Caco-2 (cell line): Measurements from ENCODE around the gene SLC39A5. TPM values are rescaled to one million over a fixed set of nuclear protein-coding genes. Genes with fewer than 3 reads are reported as not detected.
A peak's percentile ranks its signal among the peaks of the same experiment; 100 is the strongest.
"Not testable (repeated sequence)": the region's sequence is repeated elsewhere in the genome, so short reads cannot be mapped to it uniquely, and the experiment has no call there.

Experiments
- BruUV-seq: library from RNA; stranded (reverse); fragments of 400-500 nt; replicated peaks from 2 replicates; lab custom pipeline; 2021; lab: Mats Ljungman, UMichigan
- CTCF ChIA-PET: fragments of 300-600 bp; sonication (Branson Sonifier 250); formaldehyde crosslinking; loops from one replicate; lab custom pipeline; 2022; ENCODE audit warnings: antibody characterized with exemption; lab: Charles Lee
- POLR2A ChIA-PET: fragments of 300-600 bp; sonication (Branson Sonifier 250); formaldehyde crosslinking; loops from one replicate; lab custom pipeline; 2022; ENCODE audit warnings: antibody characterized with exemption; lab: Charles Lee
- DNase-seq, 2 experiments: peaks; one replicate each; pipeline versions ENCODE4 v3.0.0 to v3.0.0-alpha.2; 2020 to 2022
- H3K27me3 ChIP-seq: replicated peaks from 2 replicates; pipeline ENCODE4 v1.6.0; 2011; ENCODE audit warnings: low read length; ENCODE audit not compliant: control insufficient read depth, insufficient read depth
- H3K36me3 ChIP-seq: 2 replicates; pipeline ENCODE4 v1.5.1; 2011; ENCODE audit warnings: low read length; ENCODE audit not compliant: control insufficient read depth, insufficient read depth
- H3K4me1 ChIP-seq: fragments of 250-450 bp; sonication (Bioruptor Pico); 2 replicates; pipeline ENCODE4 v1.5.1; 2020; ENCODE audit warnings: mild to moderate bottlenecking
- H3K4me3 ChIP-seq: 2 replicates; pipeline ENCODE4 v1.5.1; 2011; ENCODE audit warnings: low read depth, mild to moderate bottlenecking, control low read depth, low read length
- H3K9me3 ChIP-seq: fragments of 250-450 bp; sonication (Bioruptor Pico); 2 replicates; pipeline ENCODE4 v1.5.1; 2020; ENCODE audit warnings: mild to moderate bottlenecking, moderate library complexity
- H3K27ac Mint-ChIP-seq: one replicate; pipeline ENCODE4 v1.8.0; 2022; ENCODE audit warnings: mixed read lengths; ENCODE audit not compliant: unreplicated experiment
- H3K27me3 Mint-ChIP-seq: one replicate; pipeline ENCODE4 v1.8.0; 2022; ENCODE audit warnings: mixed read lengths; ENCODE audit not compliant: insufficient read depth, unreplicated experiment
- H3K36me3 Mint-ChIP-seq: one replicate; pipeline ENCODE4 v1.8.0; 2022; ENCODE audit warnings: mild to moderate bottlenecking, mixed read lengths; ENCODE audit not compliant: insufficient read depth, unreplicated experiment
- H3K4me1 Mint-ChIP-seq: one replicate; pipeline ENCODE4 v1.8.0; 2022; ENCODE audit warnings: low read depth, mixed read lengths; ENCODE audit not compliant: unreplicated experiment
- H3K4me3 Mint-ChIP-seq: one replicate; pipeline ENCODE4 v1.8.0; 2022; ENCODE audit warnings: mild to moderate bottlenecking, moderate library complexity, mixed read lengths; ENCODE audit not compliant: unreplicated experiment
- H3K9me3 Mint-ChIP-seq: one replicate; pipeline ENCODE4 v1.8.0; 2022; ENCODE audit warnings: mixed read lengths; ENCODE audit not compliant: unreplicated experiment
- intact Hi-C: fragments of 100-400 bp; cut with micrococcal nuclease; formaldehyde crosslinking; loops from one replicate; pipeline ENCODE4 v1.10.0; 2022; ENCODE audit not compliant: unreplicated experiment
- total RNA-seq: library from RNA; stranded (reverse); gene quantifications from 2 replicates; pipeline ENCODE4 v1.2.3, GENCODE V29; 2022
- TF ChIP-seq, protein P1 (sequence below), 2 experiments: fragments of 200-600 bp in 1 of 2; IDR thresholded peaks; 1 replicate in 1 of 2; 2 replicates in 1 of 2; pipeline versions ENCODE4 v1.5.1 to v1.8.0; 2011 to 2022; ENCODE audit warnings: antibody characterized with exemption in 1 of 2, control low read depth in 1 of 2, inconsistent platforms in 1 of 2, low read depth in 1 of 2, low read length in 1 of 2, mild to moderate bottlenecking in 1 of 2, moderate library complexity in 1 of 2; ENCODE audit not compliant: insufficient read depth in 1 of 2, severe bottlenecking in 1 of 2, unreplicated experiment in 1 of 2

The SLC39A5 gene
- total RNA-seq, 1 experiment from 2014 or later: 110 TPM

GRCh38 chr12:56190695-56191155 lies 39.1 kb upstream of the SLC39A5 start:
- Histone ChIP-seq H3K4me1 (peaks cover 19% of the 10 kb centered on the region), H3K36me3 (peaks cover 2% of the 10 kb centered on the region; the same call in 1 of the 2 replicates), H3K9me3 (no peaks in the 10 kb centered on the region), H3K4me3 (peak overlapping the region; percentile 49), H3K27me3 (no peaks in the 10 kb centered on the region)
- intact Hi-C loops: loop anchor here (1.0 to 5.0 kb wide), 4 partner anchors 71 to 277 kb away; partner anchors contain the start of genes CS and SPRYD4
- peaks cover 35% of the 10 kb centered on the region for H3K4me1 Mint-ChIP-seq
- H3K27ac Mint-ChIP-seq: peak overlapping the region; percentile 98
- TF ChIP-seq, protein P1, sequence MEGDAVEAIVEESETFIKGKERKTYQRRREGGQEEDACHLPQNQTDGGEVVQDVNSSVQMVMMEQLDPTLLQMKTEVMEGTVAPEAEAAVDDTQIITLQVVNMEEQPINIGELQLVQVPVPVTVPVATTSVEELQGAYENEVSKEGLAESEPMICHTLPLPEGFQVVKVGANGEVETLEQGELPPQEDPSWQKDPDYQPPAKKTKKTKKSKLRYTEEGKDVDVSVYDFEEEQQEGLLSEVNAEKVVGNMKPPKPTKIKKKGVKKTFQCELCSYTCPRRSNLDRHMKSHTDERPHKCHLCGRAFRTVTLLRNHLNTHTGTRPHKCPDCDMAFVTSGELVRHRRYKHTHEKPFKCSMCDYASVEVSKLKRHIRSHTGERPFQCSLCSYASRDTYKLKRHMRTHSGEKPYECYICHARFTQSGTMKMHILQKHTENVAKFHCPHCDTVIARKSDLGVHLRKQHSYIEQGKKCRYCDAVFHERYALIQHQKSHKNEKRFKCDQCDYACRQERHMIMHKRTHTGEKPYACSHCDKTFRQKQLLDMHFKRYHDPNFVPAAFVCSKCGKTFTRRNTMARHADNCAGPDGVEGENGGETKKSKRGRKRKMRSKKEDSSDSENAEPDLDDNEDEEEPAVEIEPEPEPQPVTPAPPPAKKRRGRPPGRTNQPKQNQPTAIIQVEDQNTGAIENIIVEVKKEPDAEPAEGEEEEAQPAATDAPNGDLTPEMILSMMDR (IDR thresholded peaks at IDR 0.05; ENCODE audit: insufficient read depth in 1 of 2, low read depth in 1 of 2, low read length in 1 of 2, severe bottlenecking in 1 of 2, unreplicated experiment in 1 of 2): no peak
- peaks cover 3% of the 10 kb centered on the region for H3K27me3 Mint-ChIP-seq
- BruUV-seq: no TSS peak
- H3K36me3 Mint-ChIP-seq: peaks cover 34% of the 10 kb centered on the region
- no peaks in the 10 kb centered on the region for H3K9me3 Mint-ChIP-seq
- POLR2A ChIA-PET: interaction anchor here (0.7 to 2.3 kb wide), 2 partner anchors 15 to 31 kb away, joined by 8 to 11 read pairs; partner anchors contain the start of gene RNF41
- H3K4me3 Mint-ChIP-seq: peak overlapping the region; percentile 97
- DNase-seq: no peak
- CTCF ChIA-PET: interaction anchor here (0.7 to 3.8 kb wide), 5 partner anchors 15 to 217 kb away, joined by 3 to 99 read pairs (median 10); partner anchors contain the start of genes RAB5B, RNF41 and ZC3H10

DNA sequence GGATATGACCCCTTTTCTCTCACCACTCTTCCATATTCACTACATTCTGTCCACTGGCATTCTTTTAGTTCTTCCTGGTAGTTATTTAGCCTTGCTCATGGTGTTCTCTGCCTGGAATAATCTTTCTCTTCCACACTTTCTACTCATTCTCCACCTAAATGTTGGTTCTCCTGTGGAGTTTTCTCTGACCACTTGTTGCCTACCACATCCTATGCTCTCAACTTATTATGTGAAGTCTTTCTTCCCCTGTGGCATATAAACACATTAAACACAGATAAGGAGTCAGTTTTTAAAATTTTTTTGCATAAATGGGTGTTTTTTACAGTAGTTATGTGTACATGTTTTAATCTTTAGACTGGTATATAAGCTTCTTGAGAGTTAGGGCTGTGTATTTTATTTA lies 37.3 kb upstream of the SLC39A5 start:
- no peak overlapping the region for H3K4me3 ChIP-seq
- peaks cover 3% of the 10 kb centered on the region for H3K27me3 Mint-ChIP-seq
- H3K9me3 ChIP-seq: no peaks in the 10 kb centered on the region
- peaks cover 32% of the 10 kb centered on the region for H3K4me1 Mint-ChIP-seq
- no peak for DNase-seq
- intact Hi-C loops: loop anchor here (2.0 to 5.0 kb wide), 3 partner anchors 66 to 275 kb away; partner anchors contain the start of genes ANKRD52 and SPRYD4
- no peak overlapping the region for H3K4me3 Mint-ChIP-seq
- no peaks in the 10 kb centered on the region for H3K27me3 ChIP-seq
- TF ChIP-seq, protein P1 (IDR thresholded peaks at IDR 0.05; ENCODE audit: insufficient read depth in 1 of 2, low read depth in 1 of 2, low read length in 1 of 2, severe bottlenecking in 1 of 2, unreplicated experiment in 1 of 2): no peak
- peaks cover 33% of the 10 kb centered on the region for H3K36me3 Mint-ChIP-seq
- H3K27ac Mint-ChIP-seq: no peak overlapping the region
- H3K9me3 Mint-ChIP-seq: no peaks in the 10 kb centered on the region
- ChIA-PET POLR2A (no interaction called here), CTCF (no interaction called here)
- H3K4me1 ChIP-seq: peaks cover 25% of the 10 kb centered on the region
- BruUV-seq: no TSS peak
- no peaks in the 10 kb centered on the region for H3K36me3 ChIP-seq

GRCh38 chr12:56193025-56193578 lies 36.7 kb upstream of the SLC39A5 start:
- peak; percentile 75 to 82 for DNase-seq
- TF ChIP-seq, protein P1 (IDR thresholded peaks at IDR 0.05; ENCODE audit: insufficient read depth in 1 of 2, low read depth in 1 of 2, low read length in 1 of 2, severe bottlenecking in 1 of 2, unreplicated experiment in 1 of 2): peak; percentile 68 to 72
- H3K27me3 ChIP-seq: no peaks in the 10 kb centered on the region
- no peak overlapping the region for H3K4me3 ChIP-seq
- Mint-ChIP-seq H3K27ac (peak overlapping the region; percentile 54), H3K9me3 (no peaks in the 10 kb centered on the region), H3K27me3 (peaks cover 3% of the 10 kb centered on the region), H3K4me1 (peaks cover 28% of the 10 kb centered on the region), H3K36me3 (peaks cover 35% of the 10 kb centered on the region), H3K4me3 (peak overlapping the region; percentile 1)
- CTCF ChIA-PET: no interaction called here
- POLR2A ChIA-PET: no interaction called here
- H3K9me3 ChIP-seq: no peaks in the 10 kb centered on the region
- BruUV-seq: no TSS peak
- no peaks in the 10 kb centered on the region for H3K36me3 ChIP-seq
- H3K4me1 ChIP-seq: peaks cover 19% of the 10 kb centered on the region
- intact Hi-C loops: loop anchor here (1.0 to 5.0 kb wide), 4 partner anchors 31 to 274 kb away; partner anchors contain the start of genes ANKRD52, NABP2 and SPRYD4

DNA sequence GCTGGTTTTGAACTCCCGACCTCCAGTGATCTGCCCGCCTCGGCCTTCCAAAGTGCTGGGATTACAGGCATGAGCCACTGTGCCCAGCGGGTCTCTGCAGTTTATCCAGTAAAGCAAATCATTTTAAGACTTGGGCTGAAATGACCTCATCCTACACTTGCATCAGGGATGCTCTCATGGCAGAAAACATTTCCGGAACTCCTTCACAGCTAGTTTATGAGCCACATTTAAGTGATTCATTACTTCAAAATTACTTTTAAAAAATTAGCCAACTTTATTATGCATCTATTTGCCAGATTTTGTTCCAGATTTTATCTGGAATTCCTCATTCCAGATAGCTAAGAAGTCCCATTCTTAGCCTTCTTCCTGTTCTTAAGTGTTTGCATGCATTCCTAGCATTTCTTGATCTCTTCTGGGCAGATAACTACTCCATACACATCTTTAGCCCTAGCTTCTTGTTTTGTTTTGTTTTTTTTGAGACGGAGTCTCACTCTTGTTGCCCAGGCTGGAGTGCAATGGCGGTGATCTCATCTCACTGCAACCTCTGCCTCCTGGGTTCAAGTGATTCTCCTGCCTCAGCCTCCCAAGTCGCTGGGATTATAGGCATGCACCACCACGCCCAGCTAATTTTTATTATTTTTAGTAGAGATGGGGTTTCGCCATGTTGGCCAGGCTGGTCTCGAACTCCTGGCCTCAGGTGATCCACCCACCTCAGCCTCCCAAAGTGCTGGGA lies 32.9 kb upstream of the SLC39A5 start:
- H3K36me3 ChIP-seq, H3K4me3 Mint-ChIP-seq, DNase-seq, H3K9me3 ChIP-seq, H3K9me3 Mint-ChIP-seq, BruUV-seq, intact Hi-C loops, H3K27me3 ChIP-seq, H3K27me3 Mint-ChIP-seq, H3K4me3 ChIP-seq: not testable (repeated sequence)
- Mint-ChIP-seq H3K27ac (peak overlapping the region; percentile 65), H3K36me3 (peaks cover 30% of the 10 kb centered on the region), H3K4me1 (peaks cover 22% of the 10 kb centered on the region)
- POLR2A ChIA-PET: interaction anchor here (0.5 to 1.1 kb wide), 4 partner anchors 23 to 170 kb away, joined by 4 to 13 read pairs (median 8); partner anchors contain the start of genes MYL6 and RNF41
- CTCF ChIA-PET: interaction anchor here (1.1 to 2.5 kb wide), 3 partner anchors 9 to 119 kb away, joined by 3 to 18 read pairs (median 7); partner anchors contain the start of gene RNF41
- peaks cover 17% of the 10 kb centered on the region for H3K4me1 ChIP-seq
